Activated T-helper 1 cell treated with anti-CD3 and anti-CD28 coated beads, Interleukin-12 subunit alpha, Interleukin-12 subunit beta, Interleukin-2, Interleukin-4 antibody, amounts not matched to agents 30 ng/mL and 10 ng/mL and 1 ng/mL, durations not matched to agents 14 hours and 24 hours and 36 hours (primary cell): Measurements from ENCODE around the gene DDI2. TPM values are rescaled to one million over a fixed set of nuclear protein-coding genes. Genes with fewer than 3 reads are reported as not detected.

Source experiments
- DNase-seq: peaks from one replicate; pipeline ENCODE4 v3.0.0; 2021; ENCODE audit warnings: low spot score
- H3K27ac Mint-ChIP-seq: one replicate; pipeline ENCODE4 v1.8.0; 2021; ENCODE audit warnings: mild to moderate bottlenecking, mixed read lengths
- H3K27me3 Mint-ChIP-seq: one replicate; pipeline ENCODE4 v1.8.0; 2022; ENCODE audit warnings: mild to moderate bottlenecking, moderate library complexity, mixed read lengths; ENCODE audit not compliant: insufficient read depth
- H3K36me3 Mint-ChIP-seq: one replicate; pipeline ENCODE4 v1.8.0; 2021; ENCODE audit warnings: low read depth, mixed read lengths
- H3K4me1 Mint-ChIP-seq: one replicate; pipeline ENCODE4 v1.8.0; 2021; ENCODE audit warnings: low read depth, mixed read lengths
- H3K4me3 Mint-ChIP-seq: one replicate; pipeline ENCODE4 v1.8.0; 2021; ENCODE audit warnings: mild to moderate bottlenecking, moderate library complexity, mixed read lengths
- H3K9me3 Mint-ChIP-seq: one replicate; pipeline ENCODE4 v1.8.0; 2021; ENCODE audit warnings: mixed read lengths
- intact Hi-C: fragments of 100-400 bp; cut with micrococcal nuclease; formaldehyde crosslinking; loops from one replicate; pipeline ENCODE4 v1.15.1; 2024
- total RNA-seq: library from RNA; stranded (reverse); gene quantifications from 2 replicates; pipeline ENCODE4 v1.2.3, GENCODE V29; 2022

DDI2 gene
- total RNA-seq, 1 donor from 2014 or later = 49.9 TPM

DNA sequence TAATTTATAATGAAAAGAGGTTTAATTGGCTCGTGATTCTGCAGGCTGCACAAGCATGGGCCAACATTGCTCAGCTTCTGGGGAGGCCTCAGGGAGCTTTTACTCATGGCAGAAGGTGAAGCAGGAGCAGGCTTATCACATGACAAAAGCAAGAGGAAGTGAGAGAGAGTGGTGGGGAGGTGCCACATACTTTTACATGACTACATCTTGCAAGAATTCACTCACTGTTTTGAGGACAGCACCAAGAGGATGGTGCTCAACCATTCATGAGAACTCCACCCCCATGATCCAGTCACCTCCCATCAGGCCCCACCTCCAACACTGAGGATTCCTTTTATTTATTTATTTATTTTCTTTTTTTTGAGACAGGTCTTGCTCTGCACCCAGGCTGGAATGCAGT lies 61.3 kb downstream of the DDI2 start:
- intact Hi-C loops = no loop called here

DNA sequence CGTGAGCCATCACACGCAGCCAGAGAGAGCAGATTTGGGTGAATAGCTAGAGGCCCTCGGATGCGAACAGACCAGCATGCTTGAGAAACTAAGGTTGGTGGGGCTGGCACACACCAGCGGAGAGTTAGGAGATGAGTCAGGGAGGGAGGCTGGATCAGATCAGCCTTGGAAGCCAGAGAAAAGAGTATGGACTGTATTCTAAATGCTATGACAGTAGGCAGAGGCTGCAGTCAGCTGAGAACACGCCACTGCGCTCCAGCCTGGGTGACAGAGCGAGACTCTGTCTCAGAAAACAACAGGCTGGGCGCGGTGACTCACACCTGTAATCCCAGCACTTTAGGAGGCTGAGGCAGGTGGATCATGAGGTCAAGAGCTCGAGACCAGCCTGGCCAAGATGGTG lies 62.9 kb downstream of the DDI2 start:
- H3K9me3 Mint-ChIP-seq = no peaks in the 10 kb centered on the region
- no peak overlapping the region for H3K4me3 Mint-ChIP-seq
- H3K36me3 Mint-ChIP-seq = no peaks in the 10 kb centered on the region
- H3K4me1 Mint-ChIP-seq = peaks cover 10% of the 10 kb centered on the region
- intact Hi-C loops = loop anchor here (1.0 to 5.0 kb wide), 2 partner anchors 62 to 83 kb away; no protein-coding TSS in a partner anchor
- no peak overlapping the region for H3K27ac Mint-ChIP-seq
- peaks cover 2% of the 10 kb centered on the region for H3K27me3 Mint-ChIP-seq
- no peak for DNase-seq

More for the DNA sequence above, 61.3 kb downstream of the DDI2 start:
- H3K4me1 Mint-ChIP-seq = peaks cover 7% of the 10 kb centered on the region
- peaks cover 6% of the 10 kb centered on the region for H3K27me3 Mint-ChIP-seq
- no peaks in the 10 kb centered on the region for H3K36me3 Mint-ChIP-seq
- H3K9me3 Mint-ChIP-seq = no peaks in the 10 kb centered on the region
- no peak overlapping the region for H3K4me3 Mint-ChIP-seq
- H3K27ac Mint-ChIP-seq = no peak overlapping the region
- no peak for DNase-seq

DNA sequence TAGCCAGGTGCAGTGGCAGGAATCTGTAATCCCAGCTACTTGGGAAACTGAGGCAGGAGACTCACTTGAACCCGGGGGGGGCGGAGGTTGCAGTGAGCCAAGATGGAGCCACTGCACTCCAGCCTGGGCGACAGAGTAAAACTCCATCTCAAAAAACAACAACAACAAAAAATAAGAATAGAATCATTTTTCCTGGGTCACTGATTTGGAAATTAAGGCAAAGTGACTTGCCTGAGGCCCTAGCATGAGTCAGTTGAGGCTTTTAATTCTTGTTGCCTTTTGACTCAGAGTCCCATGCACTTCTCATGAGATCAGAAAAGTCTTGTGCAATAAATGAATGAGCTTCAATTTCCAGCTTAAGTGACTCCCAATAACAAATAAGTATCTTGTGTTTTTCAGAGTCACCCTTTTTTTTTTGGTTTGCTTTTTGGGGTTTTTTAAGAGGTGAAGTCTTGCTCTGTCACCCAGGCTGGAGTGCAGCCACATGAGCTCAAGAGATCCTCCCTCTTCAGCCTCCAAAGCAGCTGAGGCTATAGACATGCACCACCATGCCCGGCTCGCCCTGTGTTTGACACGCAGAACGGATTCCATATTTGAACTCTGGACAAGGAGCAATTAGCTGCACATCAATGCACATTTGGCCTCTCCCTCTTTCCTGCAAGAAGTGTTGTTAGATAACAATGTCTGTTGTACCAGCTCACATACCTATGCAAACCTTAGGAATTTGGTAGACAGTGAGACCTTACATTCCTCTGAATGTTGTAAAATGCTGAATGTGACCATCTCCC lies 63.5 kb downstream of the DDI2 start:
- intact Hi-C loops = loop anchor here (1.0 to 5.0 kb wide), 2 partner anchors 62 to 83 kb away; no protein-coding TSS in a partner anchor
- Mint-ChIP-seq H3K4me3 (no peak overlapping the region), H3K27me3 (peaks cover 2% of the 10 kb centered on the region), H3K36me3 (no peaks in the 10 kb centered on the region), H3K9me3 (no peaks in the 10 kb centered on the region), H3K4me1 (peaks cover 16% of the 10 kb centered on the region), H3K27ac (peak overlapping the region; percentile 47)
- DNase-seq = no peak

DNA sequence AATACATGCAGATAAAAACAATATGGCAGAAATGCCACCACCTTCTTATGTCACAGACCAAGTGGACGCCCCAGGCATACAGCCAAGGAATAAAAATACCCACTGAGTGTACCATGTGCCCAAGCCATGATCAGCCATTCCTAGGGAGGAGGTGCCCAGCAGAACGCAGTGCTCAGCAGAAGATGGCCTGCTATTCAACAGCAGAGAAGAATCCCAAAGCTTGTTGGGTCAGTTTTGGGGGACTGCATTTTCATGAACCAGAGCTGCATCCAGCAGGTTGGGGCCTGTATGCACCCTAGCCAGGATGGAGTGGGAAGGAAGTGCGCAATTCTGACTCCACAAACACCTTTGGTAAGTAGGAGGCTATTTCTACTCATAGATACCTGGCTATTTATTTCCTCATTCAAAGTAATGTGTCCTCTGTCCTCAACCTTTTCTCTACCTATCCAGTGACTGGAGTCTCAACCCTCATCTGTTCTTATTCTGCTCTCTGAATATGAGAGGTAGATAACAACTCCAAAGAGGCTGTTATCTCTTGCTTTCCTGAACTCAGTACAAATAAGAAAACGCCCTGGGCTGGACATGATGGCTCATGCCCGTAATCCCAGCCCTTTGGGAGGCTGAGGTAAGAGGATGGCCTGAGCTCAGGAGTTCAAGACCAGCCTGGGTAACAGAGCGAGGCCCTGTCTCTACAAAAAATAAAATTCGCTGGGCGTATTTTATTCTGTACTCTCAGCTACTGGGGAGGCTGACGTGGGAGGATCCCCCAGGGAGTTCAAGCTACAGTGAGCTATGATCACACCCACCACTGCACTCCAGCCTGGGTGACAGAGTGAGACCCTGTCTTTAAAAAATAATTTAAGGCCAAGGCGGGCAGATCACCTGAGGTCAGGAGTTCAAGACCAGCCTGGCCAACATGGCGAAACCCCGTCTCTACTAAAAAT lies 64.4 kb downstream of the DDI2 start:
- Mint-ChIP-seq H3K4me3 (peak overlapping the region; percentile 39), H3K4me1 (peaks cover 20% of the 10 kb centered on the region), H3K36me3 (no peaks in the 10 kb centered on the region), H3K9me3 (no peaks in the 10 kb centered on the region), H3K27ac (no peak overlapping the region), H3K27me3 (peaks cover 2% of the 10 kb centered on the region)
- no peak for DNase-seq
- intact Hi-C loops = loop anchor here (5.0 kb wide), 1 partner anchor 84 kb away; no protein-coding TSS in a partner anchor

DNA sequence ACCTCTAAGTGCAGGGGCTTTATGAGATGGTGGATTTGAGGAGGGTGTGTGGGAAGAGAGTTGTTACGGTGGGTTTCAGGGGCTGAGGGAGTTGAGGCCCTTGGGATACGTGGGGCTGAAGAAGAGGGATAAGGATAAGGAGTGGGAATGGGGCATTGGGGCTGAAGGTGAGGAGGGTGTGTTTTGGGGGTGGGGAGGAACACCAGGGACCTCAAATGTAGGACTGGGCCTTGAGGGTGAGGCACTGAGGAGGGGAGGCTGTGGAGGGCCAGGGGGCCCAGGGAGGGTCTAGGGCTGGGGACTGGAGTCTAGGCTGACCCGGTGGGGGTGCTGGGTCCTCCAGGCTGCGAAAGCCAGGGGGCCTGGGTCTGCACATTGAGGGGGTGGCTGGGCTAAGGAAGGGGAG lies 65.7 kb downstream of the DDI2 start:
- Mint-ChIP-seq H3K4me1 (peaks cover 28% of the 10 kb centered on the region), H3K4me3 (peak overlapping the region; percentile 90), H3K27me3 (peaks cover 2% of the 10 kb centered on the region), H3K9me3 (no peaks in the 10 kb centered on the region), H3K27ac (peak overlapping the region; percentile 97), H3K36me3 (peaks cover 6% of the 10 kb centered on the region)
- no peak for DNase-seq
- intact Hi-C loops = loop anchor here (5.0 kb wide), 1 partner anchor 86 kb away; no protein-coding TSS in a partner anchor

DNA sequence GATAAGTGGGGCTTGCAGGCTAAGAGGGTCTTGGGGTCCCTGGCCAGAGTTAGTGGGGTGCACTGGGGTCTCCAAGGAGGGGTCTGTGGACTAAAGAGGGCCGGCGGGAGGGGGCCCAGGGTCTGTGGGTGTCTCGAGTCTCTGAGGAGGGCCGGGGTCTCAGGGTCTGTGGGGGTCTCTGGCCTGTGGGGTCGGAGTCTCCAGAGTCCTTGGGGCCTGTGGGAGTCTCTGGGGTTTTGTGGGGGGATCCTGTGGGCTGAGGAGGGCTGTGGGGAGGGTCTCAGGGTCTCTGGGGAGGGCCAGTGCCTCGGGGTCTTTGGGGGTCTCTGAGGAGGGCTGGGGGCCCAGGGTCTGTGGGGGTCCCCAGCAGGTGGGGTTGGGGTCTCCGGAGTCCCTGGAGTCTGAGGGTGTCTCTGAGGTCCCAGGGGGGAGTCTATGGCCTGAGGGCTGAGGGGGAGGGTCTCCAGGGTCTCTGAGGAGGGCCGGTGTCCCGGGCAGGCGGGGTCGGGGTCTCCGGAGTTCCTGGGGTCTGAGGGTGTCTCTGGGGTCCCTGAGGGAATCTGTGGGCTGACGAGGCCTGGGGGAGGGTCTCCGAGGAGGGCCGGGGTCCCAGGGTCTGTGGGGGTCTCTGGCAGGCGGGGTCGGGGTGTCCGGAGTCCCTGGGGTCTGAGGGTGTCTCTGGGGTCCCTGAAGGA lies 66.2 kb downstream of the DDI2 start:
- Mint-ChIP-seq H3K9me3 (no peaks in the 10 kb centered on the region), H3K27ac (peak overlapping the region; percentile 97), H3K36me3 (peaks cover 8% of the 10 kb centered on the region), H3K4me3 (peak overlapping the region; percentile 90), H3K4me1 (peaks cover 31% of the 10 kb centered on the region), H3K27me3 (peaks cover 2% of the 10 kb centered on the region)
- no peak for DNase-seq
- intact Hi-C loops = loop anchor here (1.0 to 5.0 kb wide), 4 partner anchors 67 to 157 kb away; partner anchors contain the start of gene DNAJC16

DNA sequence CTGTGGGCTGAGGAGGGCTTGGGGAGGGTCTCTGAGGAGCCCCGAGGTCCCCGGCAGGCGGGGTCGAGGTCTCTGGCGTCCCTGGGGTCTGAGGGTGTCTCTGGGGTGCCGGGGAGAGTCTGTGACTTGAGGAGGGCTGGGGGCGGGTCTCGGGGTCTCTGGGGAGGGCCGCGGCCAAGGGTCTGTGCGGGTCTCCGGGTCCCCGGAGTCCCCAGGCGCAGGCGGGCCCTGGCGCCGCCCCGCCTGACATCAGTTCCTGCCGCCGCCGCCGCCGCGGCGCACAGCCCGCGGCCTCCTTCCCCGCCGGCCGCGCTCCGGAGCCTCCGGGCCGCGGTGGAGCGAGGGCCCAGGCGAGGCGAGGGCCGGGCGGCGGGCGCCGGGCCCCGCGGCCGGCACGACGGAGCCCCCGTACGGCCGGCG lies 66.8 kb downstream of the DDI2 start, which contains the start of gene PLEKHM2:
Gene PLEKHM2 (plus strand): TSS at position 279 of the 420 bp plus-strand sequence. CDS start 239 bp downstream, outside the sequence.
- Mint-ChIP-seq H3K4me1 (peaks cover 31% of the 10 kb centered on the region), H3K27me3 (peaks cover 2% of the 10 kb centered on the region), H3K4me3 (peak within 1 kb of the TSS; percentile 90), H3K9me3 (no peaks in the 10 kb centered on the region), H3K36me3 (peaks cover 8% of the 10 kb centered on the region), H3K27ac (peak within 1 kb of the TSS; percentile 97)
- peak; percentile 41 for DNase-seq
- intact Hi-C loops = loop anchor here (1.0 to 5.0 kb wide), 4 partner anchors 68 to 157 kb away; partner anchors contain the start of gene DNAJC16

DNA sequence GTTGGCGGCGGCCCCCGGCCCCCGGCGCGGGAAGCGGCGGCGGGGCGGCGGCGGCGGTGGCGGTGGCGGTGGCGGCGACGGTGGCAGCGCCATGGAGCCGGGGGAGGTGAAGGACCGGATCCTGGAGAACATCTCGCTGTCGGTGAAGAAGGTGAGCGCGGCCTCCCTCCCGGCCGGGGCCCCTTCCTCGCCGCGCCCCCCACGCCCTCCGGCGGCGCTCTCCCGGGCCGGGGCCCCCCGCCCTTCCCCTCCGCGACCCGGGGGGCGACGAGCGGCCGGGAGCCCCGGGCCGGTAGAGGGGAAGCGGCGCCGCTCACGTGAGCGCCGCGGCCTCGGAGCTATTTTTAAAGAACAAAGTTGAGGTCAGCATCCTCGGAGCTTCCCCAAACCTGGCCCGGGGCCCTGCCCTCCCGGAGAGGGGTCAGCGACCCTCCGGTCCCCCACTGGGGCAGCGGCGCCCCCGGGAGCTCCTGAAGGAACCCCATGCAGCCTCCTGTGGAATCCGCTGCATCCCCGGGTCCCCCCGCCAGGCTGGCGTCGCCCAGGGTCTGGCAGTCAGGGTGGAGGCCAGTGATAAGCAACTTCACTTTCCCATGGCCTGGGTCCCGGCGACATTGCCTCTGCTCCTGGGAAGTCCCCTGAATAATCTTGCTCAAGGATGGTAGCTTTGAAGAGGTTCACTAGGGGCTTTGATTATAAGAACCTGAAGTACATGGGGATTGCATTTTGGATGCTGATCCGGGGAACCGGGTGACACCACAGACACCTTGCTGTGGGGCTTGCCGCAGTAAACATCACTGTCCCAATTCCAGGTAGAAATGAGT lies 67.4 kb downstream of the DDI2 start:
- peak; percentile 18 for DNase-seq
- H3K4me3 Mint-ChIP-seq = peak overlapping the region; percentile 88
- H3K27me3 Mint-ChIP-seq = peaks cover 2% of the 10 kb centered on the region
- no peaks in the 10 kb centered on the region for H3K9me3 Mint-ChIP-seq
- intact Hi-C loops = loop anchor here (1.0 to 5.0 kb wide), 4 partner anchors 68 to 158 kb away; partner anchors contain the start of gene DNAJC16
- peaks cover 31% of the 10 kb centered on the region for H3K4me1 Mint-ChIP-seq
- H3K27ac Mint-ChIP-seq = peak overlapping the region; percentile 86
- peaks cover 8% of the 10 kb centered on the region for H3K36me3 Mint-ChIP-seq

DNA sequence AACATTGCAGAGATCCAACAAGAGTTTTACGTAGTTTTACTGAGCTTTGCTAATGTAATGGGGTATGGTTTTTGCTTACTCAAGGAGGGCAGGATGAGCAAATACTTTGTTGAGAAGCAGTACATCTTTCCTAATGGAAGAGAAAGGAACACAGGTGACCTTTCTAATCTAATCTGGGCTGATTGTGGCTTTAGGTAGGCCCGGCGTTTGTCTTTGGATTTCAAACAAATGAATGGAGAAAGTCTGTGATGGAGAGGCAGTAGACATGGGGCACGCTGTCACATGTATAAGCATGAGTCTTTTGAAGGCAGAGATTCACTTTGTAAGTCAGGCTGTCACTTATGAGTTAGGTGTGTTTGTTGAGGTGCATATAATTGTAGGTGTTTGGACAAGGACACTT lies 68.6 kb downstream of the DDI2 start:
- H3K4me3 Mint-ChIP-seq = peak overlapping the region; percentile 88
- no peak overlapping the region for H3K27ac Mint-ChIP-seq
- peaks cover 2% of the 10 kb centered on the region for H3K27me3 Mint-ChIP-seq
- no peak for DNase-seq
- peaks cover 29% of the 10 kb centered on the region for H3K4me1 Mint-ChIP-seq
- no peaks in the 10 kb centered on the region for H3K9me3 Mint-ChIP-seq
- peaks cover 10% of the 10 kb centered on the region for H3K36me3 Mint-ChIP-seq
- intact Hi-C loops = loop anchor here (2.0 kb wide), 1 partner anchor 159 kb away; the partner anchor contains the start of gene DNAJC16

DNA sequence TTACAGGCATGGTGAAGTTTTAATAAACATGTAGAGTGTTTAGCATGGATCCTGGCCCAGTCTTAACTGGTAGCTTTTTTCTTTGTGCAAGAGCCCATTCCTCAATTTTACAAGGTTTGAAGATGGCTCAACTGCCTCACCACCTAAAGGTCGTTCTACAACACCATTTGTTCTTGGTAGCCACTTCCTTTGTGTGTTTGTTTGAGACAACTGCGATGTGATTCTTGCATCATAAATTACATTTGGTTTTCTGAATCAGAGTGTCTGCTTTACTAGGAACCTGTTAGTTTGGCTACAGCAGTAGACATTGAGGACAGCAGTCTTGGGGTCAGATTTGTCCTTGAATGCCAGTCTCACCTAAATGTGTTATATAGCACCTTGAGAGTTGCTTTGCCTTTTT lies 70.2 kb downstream of the DDI2 start:
- Mint-ChIP-seq H3K4me3 (peak overlapping the region; percentile 11), H3K4me1 (peaks cover 24% of the 10 kb centered on the region), H3K27ac (no peak overlapping the region), H3K36me3 (peaks cover 10% of the 10 kb centered on the region), H3K27me3 (peaks cover 2% of the 10 kb centered on the region), H3K9me3 (no peaks in the 10 kb centered on the region)
- DNase-seq = no peak
- intact Hi-C loops = no loop called here

DNA sequence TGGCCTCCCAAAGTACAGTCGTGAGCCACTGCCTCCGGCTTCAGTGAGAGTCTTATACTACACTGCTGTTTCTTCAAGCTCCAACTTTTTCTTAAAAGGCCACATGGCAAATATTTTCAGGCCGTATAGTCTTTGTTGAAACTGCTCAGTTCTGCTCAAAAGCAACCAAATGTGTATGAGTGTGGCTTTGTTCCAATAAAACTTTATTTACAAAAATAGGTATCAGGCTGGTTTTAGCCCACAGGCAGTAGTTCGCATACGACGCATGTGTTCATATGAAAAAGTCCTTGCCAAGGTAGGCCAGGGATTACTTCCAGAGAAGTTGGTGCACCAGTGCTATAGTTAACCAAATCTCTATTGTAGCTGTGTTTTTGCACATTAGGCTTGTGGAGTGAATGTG lies 73.1 kb downstream of the DDI2 start:
- H3K36me3 Mint-ChIP-seq = peaks cover 14% of the 10 kb centered on the region
- no peak for DNase-seq

More for the DNA sequence above, 73.1 kb downstream of the DDI2 start:
- no peak overlapping the region for H3K27ac Mint-ChIP-seq
- intact Hi-C loops = no loop called here
- no peak overlapping the region for H3K4me3 Mint-ChIP-seq
- peaks cover 29% of the 10 kb centered on the region for H3K4me1 Mint-ChIP-seq
- H3K9me3 Mint-ChIP-seq = no peaks in the 10 kb centered on the region
- no peaks in the 10 kb centered on the region for H3K27me3 Mint-ChIP-seq
